Progenitor cell of endocrine pancreas (in vitro differentiated cells): ENCODE measurements around the gene ABCC2. TPM values are rescaled to one million over a fixed set of nuclear protein-coding genes. Genes with fewer than 3 reads are reported as not detected.
"Not testable (repeated sequence)": the region's sequence is repeated elsewhere in the genome, so short reads cannot be mapped to it uniquely, and the experiment has no call there.

Experiments used
- DNase-seq: peaks from one replicate; pipeline ENCODE4 v3.0.0; 2021; ENCODE audit warnings: low spot score; ENCODE audit not compliant: unreplicated experiment
- H3K27ac Mint-ChIP-seq: 2 replicates; pipeline ENCODE4 v1.8.0; 2021; ENCODE audit warnings: mild to moderate bottlenecking, moderate library complexity, mixed read lengths
- H3K27me3 Mint-ChIP-seq: 2 replicates; pipeline ENCODE4 v1.8.0; 2021; ENCODE audit warnings: mixed read lengths
- H3K36me3 Mint-ChIP-seq: 2 replicates; pipeline ENCODE4 v1.8.0; 2022; ENCODE audit warnings: mixed read lengths; ENCODE audit not compliant: insufficient read depth
- H3K4me1 Mint-ChIP-seq: 2 replicates; pipeline ENCODE4 v1.8.0; 2021; ENCODE audit warnings: low read depth, mixed read lengths
- H3K4me3 Mint-ChIP-seq: 2 replicates; pipeline ENCODE4 v1.8.0; 2021; ENCODE audit warnings: low read depth, mild to moderate bottlenecking, moderate library complexity, mixed read lengths
- H3K9me3 Mint-ChIP-seq: 2 replicates; pipeline ENCODE4 v1.8.0; 2021; ENCODE audit warnings: low read depth, mixed read lengths
- total RNA-seq: library from RNA; stranded (reverse); gene quantifications from 2 replicates; pipeline ENCODE4 v1.2.1, GENCODE V29; 2021
- TF ChIP-seq, protein P1 (sequence below): fragments of 200-600 bp; sonication (generic); IDR thresholded peaks from one replicate; pipeline ENCODE4 v1.5.0; 2021; ENCODE audit warnings: antibody characterized with exemption, mild to moderate bottlenecking; ENCODE audit not compliant: unreplicated experiment

Gene ABCC2
- total RNA-seq, 1 donor from 2014 or later, result 0.89 TPM

DNA sequence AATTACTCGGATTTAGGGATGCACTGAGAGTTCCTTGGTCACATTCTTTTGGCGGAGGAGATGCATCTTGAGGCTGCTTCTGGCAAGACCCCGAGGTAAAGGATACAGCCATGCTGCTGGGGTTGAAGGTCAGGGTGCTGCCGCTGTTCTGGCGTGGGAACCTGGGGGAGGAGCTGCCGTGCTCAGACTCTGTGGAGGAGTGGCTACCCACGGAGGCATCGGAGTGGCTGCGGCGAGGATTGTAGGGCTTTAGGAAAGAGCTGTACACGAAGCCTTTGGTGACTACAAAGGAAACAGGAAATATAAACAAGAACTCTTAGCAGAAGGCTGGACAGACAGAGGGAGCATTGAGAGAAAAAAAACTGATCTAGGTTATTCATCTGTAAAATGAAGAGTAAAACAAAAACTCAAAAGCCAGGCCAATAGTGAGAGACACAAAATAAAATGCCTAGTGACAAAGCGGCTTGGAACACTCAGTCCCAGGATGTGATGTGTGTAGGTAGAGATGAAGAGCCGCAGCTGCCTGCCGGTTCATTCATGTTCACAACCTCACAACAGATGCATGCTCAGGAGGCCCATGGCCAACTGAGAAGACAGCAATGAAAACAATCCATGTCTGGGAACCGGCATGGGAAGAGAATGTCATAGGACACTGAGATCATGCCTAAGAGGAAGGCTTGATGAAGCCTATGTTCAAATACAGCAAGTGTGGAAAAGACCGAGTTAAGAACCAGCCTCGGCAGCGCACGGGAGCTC is 97.8 kb downstream of the ABCC2 start:
- no peaks in the 10 kb centered on the region for H3K27me3 Mint-ChIP-seq
- DNase-seq, result no peak
- H3K36me3 Mint-ChIP-seq, result peaks cover 54% of the 10 kb centered on the region
- no peaks in the 10 kb centered on the region for H3K4me1 Mint-ChIP-seq
- H3K27ac Mint-ChIP-seq, result no peak overlapping the region
- H3K9me3 Mint-ChIP-seq, result no peaks in the 10 kb centered on the region
- TF ChIP-seq, protein P1, sequence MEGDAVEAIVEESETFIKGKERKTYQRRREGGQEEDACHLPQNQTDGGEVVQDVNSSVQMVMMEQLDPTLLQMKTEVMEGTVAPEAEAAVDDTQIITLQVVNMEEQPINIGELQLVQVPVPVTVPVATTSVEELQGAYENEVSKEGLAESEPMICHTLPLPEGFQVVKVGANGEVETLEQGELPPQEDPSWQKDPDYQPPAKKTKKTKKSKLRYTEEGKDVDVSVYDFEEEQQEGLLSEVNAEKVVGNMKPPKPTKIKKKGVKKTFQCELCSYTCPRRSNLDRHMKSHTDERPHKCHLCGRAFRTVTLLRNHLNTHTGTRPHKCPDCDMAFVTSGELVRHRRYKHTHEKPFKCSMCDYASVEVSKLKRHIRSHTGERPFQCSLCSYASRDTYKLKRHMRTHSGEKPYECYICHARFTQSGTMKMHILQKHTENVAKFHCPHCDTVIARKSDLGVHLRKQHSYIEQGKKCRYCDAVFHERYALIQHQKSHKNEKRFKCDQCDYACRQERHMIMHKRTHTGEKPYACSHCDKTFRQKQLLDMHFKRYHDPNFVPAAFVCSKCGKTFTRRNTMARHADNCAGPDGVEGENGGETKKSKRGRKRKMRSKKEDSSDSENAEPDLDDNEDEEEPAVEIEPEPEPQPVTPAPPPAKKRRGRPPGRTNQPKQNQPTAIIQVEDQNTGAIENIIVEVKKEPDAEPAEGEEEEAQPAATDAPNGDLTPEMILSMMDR, result no peak
- H3K4me3 Mint-ChIP-seq, result no peak overlapping the region

DNA sequence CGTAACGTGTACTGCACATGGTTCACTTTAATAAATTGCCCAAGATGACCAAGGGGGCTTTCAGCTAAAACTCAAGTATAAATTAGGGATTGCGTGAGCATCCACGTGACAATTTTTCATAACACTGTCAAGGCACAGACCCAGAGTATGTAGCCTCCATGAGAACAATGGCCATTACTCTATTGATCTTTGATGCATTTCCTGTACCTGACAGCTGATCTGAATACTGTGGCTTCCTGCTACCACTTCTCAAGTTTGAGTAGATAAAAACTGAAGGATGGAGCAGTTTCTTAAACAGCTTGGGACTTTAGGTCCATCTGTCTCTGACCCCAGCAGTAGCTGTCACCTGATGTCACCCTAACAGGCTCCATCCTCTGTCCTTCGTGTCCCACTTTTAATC is 98.9 kb downstream of the ABCC2 start:
- H3K4me3 Mint-ChIP-seq, result no peak overlapping the region
- no peak for DNase-seq
- peaks cover 49% of the 10 kb centered on the region for H3K36me3 Mint-ChIP-seq
- H3K4me1 Mint-ChIP-seq, result no peaks in the 10 kb centered on the region
- no peaks in the 10 kb centered on the region for H3K9me3 Mint-ChIP-seq
- no peak overlapping the region for H3K27ac Mint-ChIP-seq
- TF ChIP-seq, protein P1, result no peak
- no peaks in the 10 kb centered on the region for H3K27me3 Mint-ChIP-seq

DNA sequence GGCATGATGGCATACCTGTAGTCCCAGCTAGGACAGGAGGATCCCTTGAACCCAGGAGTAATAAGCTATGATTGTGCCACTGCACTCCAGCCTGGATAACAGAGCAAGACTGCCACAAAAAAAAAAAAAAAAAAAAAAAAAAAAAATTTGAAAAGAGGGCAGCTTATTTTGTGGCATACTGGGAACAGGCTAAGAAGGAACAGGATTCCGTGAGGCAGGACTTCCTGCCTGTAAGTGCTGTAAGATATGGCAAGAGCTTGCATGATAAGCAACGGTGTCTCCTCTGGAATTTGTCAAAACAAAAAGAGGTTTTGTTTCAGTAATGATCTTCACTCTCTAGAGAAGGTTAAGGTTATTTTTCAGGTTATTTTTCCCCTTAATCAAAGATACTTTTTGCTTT is 101.1 kb downstream of the ABCC2 start:
- TF ChIP-seq, protein P1, result no peak
- H3K9me3 Mint-ChIP-seq, result no peaks in the 10 kb centered on the region
- H3K4me1 Mint-ChIP-seq, result no peaks in the 10 kb centered on the region
- peaks cover 38% of the 10 kb centered on the region for H3K36me3 Mint-ChIP-seq
- no peak for DNase-seq
- H3K4me3 Mint-ChIP-seq, result no peak overlapping the region
- H3K27ac Mint-ChIP-seq, result no peak overlapping the region
- no peaks in the 10 kb centered on the region for H3K27me3 Mint-ChIP-seq

DNA sequence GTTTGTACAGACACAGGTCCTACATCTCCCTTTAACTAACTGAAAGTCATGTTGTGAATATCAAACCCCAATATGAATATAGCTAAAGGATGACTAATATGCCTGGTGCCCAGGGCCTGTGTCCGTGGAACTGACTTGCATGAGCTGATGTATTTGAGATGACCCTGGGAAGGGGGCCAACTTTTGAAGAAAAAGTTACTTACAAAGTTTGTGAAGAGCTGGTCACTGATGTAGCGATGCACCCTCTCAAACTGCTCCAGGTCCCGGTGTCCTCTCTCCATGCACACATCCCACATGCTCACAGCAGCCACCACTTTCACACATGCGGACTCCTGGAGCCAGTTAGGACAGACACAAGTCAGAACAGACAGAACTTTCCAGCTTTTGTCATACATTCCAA is 106.2 kb downstream of the ABCC2 start:
- H3K27ac Mint-ChIP-seq, result no peak overlapping the region
- no peak for DNase-seq
- H3K4me3 Mint-ChIP-seq, result no peak overlapping the region
- no peaks in the 10 kb centered on the region for H3K27me3 Mint-ChIP-seq
- peaks cover 37% of the 10 kb centered on the region for H3K36me3 Mint-ChIP-seq
- H3K4me1 Mint-ChIP-seq, result no peaks in the 10 kb centered on the region
- no peaks in the 10 kb centered on the region for H3K9me3 Mint-ChIP-seq
- TF ChIP-seq, protein P1, result no peak

GRCh38 chr10:99894613-99895012 is 112.2 kb downstream of the ABCC2 start:
- no peaks in the 10 kb centered on the region for H3K27me3 Mint-ChIP-seq
- TF ChIP-seq, protein P1, result no peak
- H3K4me3 Mint-ChIP-seq, result no peak overlapping the region
- no peak overlapping the region for H3K27ac Mint-ChIP-seq
- peaks cover 50% of the 10 kb centered on the region for H3K36me3 Mint-ChIP-seq
- no peaks in the 10 kb centered on the region for H3K4me1 Mint-ChIP-seq
- H3K9me3 Mint-ChIP-seq, result no peaks in the 10 kb centered on the region
- DNase-seq, result no peak

DNA sequence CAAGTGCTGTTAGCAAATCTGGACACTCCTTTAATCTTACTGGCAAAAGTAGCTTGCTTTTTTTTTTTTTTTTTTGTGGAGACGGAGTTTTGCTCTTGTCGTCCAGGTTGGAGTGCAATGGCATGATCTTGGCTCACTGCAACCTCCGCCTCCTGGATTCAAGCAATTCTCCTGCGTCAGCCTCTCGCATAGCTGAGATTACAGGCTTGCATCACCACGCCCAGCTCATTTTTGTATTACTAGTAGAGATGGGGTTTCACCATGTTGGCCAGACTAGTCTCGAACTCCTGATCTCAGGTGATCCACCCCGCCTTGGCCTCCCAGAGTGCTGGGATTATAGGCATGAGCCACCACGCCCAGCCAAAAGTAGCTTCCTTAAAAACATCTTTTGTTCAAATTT is 112.6 kb downstream of the ABCC2 start:
- H3K27ac Mint-ChIP-seq, H3K4me3 Mint-ChIP-seq, DNase-seq, H3K4me1 Mint-ChIP-seq, H3K27me3 Mint-ChIP-seq, H3K9me3 Mint-ChIP-seq: not testable (repeated sequence)
- H3K36me3 Mint-ChIP-seq, result peaks cover 48% of the 10 kb centered on the region
